Measurements from ENCODE around the gene CYSRT1. TPM values are rescaled to one million over a fixed set of nuclear protein-coding genes. Genes with fewer than 3 reads are reported as not detected.

CYSRT1 gene
- polyA plus RNA-seq, 1 experiment, result 0.74 TPM

GRCh38 chr9:137191245-137191644 lies 33.7 kb upstream of the CYSRT1 start:
- ChIA-PET POLR2A (no interaction called here), CTCF (interaction anchor here (1.4 kb wide), 1 partner anchor 46 kb away, joined by 3 read pairs; no protein-coding TSS in a partner anchor)
- no peak for TF ChIP-seq CTCF (IDR thresholded peaks at IDR 0.05; ENCODE audit: insufficient read depth, low read depth, low read length)

DNA sequence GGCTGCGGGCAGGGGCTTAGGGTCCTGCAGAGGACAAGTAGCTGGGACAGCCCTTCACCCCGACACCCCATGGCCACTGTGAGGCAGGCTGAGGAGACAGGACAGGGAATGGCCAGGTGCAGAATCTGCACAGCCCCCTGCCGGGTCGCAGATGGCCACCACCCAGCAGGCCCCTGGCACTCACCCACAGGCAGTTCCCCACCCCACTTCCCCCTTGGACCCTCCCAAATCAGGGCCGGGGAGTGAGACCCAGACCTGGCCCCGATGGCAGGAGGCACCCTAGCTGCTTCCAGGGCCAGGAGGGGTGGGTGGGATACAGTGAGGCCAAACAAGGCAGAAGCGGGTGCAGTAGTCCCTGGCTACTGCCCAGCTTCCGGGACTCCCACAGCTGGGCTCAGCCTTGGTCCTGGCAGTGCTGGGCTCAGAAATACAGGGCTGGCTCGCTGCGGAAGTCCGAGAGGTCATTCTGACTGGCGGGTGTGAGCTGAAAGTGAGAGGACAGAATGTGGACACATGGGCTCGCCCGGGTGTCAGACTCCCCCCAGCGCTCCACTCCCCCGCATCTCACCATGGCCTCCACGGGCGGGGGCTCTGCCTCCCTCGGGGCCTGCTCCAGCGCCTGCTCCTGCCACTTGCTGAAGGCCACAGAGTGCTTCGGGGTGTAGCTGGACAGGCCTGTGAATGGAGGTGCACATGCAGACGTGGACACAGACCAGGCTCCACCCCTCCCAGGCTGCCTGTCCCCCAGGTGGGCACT lies 33.1 kb upstream of the CYSRT1 start:
- no peaks in the 10 kb centered on the region for H3K27me3 ChIP-seq (ENCODE audit: control insufficient read depth, insufficient read depth, low read length)
- POLR2A ChIA-PET, result no interaction called here
- H3K4me3 ChIP-seq (ENCODE audit: low read depth, low read length), result no peak overlapping the region
- TF ChIP-seq CTCF (IDR thresholded peaks at IDR 0.05; ENCODE audit: insufficient read depth, low read depth, low read length), result no peak
- peaks cover 21% of the 10 kb centered on the region for H3K36me3 ChIP-seq (ENCODE audit: control insufficient read depth, insufficient read depth, low read length)
- no peak for DNase-seq (ENCODE audit: low read depth)
- CTCF ChIA-PET, result interaction anchor here (0.9 to 1.4 kb wide), 3 partner anchors 35 to 128 kb away, joined by 3 to 5 read pairs (median 4); partner anchors contain the start of gene RNF224

More at GRCh38 chr9:137191245-137191644, 33.7 kb upstream of the CYSRT1 start:
- Histone ChIP-seq H3K27me3 (ENCODE audit: control insufficient read depth, insufficient read depth, low read length) (no peaks in the 10 kb centered on the region), H3K36me3 (ENCODE audit: control insufficient read depth, insufficient read depth, low read length) (peaks cover 21% of the 10 kb centered on the region), H3K4me3 (ENCODE audit: low read depth, low read length) (no peak overlapping the region)
- no peak for DNase-seq (ENCODE audit: low read depth)

GRCh38 chr9:137192448-137192780 lies 32.6 kb upstream of the CYSRT1 start:
- no peaks in the 10 kb centered on the region for H3K27me3 ChIP-seq (ENCODE audit: control insufficient read depth, insufficient read depth, low read length)
- no peak for TF ChIP-seq CTCF (IDR thresholded peaks at IDR 0.05; ENCODE audit: insufficient read depth, low read depth, low read length)
- DNase-seq (ENCODE audit: low read depth), result no peak
- H3K36me3 ChIP-seq (ENCODE audit: control insufficient read depth, insufficient read depth, low read length), result peaks cover 19% of the 10 kb centered on the region
- ChIA-PET POLR2A (no interaction called here), CTCF (interaction anchor here (0.9 to 1.4 kb wide), 3 partner anchors 35 to 128 kb away, joined by 3 to 5 read pairs (median 4); partner anchors contain the start of gene RNF224)
- H3K4me3 ChIP-seq (ENCODE audit: low read depth, low read length), result no peak overlapping the region

- TF ChIP-seq CTCF (IDR thresholded peaks at IDR 0.05; ENCODE audit: insufficient read depth, low read depth, low read length), result no peak
- ChIA-PET POLR2A (no interaction called here), CTCF (interaction anchor here (0.9 to 1.4 kb wide), 3 partner anchors 34 to 129 kb away, joined by 3 to 5 read pairs (median 4); partner anchors contain the start of gene RNF224)
- peaks cover 19% of the 10 kb centered on the region for H3K36me3 ChIP-seq (ENCODE audit: control insufficient read depth, insufficient read depth, low read length)
- no peak for DNase-seq (ENCODE audit: low read depth)
- H3K4me3 ChIP-seq (ENCODE audit: low read depth, low read length), result no peak overlapping the region
- no peaks in the 10 kb centered on the region for H3K27me3 ChIP-seq (ENCODE audit: control insufficient read depth, insufficient read depth, low read length)
Measured at GRCh38 chr9:137192859-137193258, 32.1 kb upstream of the CYSRT1 start.

GRCh38 chr9:137193771-137194170 lies 31.2 kb upstream of the CYSRT1 start:
- ChIA-PET POLR2A (interaction anchor here (0.6 kb wide), 1 partner anchor 30 kb away, joined by 4 read pairs; no protein-coding TSS in a partner anchor), CTCF (no interaction called here)
- Histone ChIP-seq H3K27me3 (ENCODE audit: control insufficient read depth, insufficient read depth, low read length) (no peaks in the 10 kb centered on the region), H3K4me3 (ENCODE audit: low read depth, low read length) (no peak overlapping the region), H3K36me3 (ENCODE audit: control insufficient read depth, insufficient read depth, low read length) (peaks cover 19% of the 10 kb centered on the region)
- no peak for DNase-seq (ENCODE audit: low read depth)
- no peak for TF ChIP-seq CTCF (IDR thresholded peaks at IDR 0.05; ENCODE audit: insufficient read depth, low read depth, low read length)

Data from BJ (cell line).